H9 (cell line): Measurements from ENCODE around the gene TRIM10. TPM values are rescaled to one million over a fixed set of nuclear protein-coding genes. Genes with fewer than 3 reads are reported as not detected.

Source experiments
- DNase-seq: peaks from one replicate; pipeline ENCODE4 v3.0.0-alpha.2; 2017
- H2AFZ ChIP-seq: one replicate; pipeline ENCODE4 v1.6.1; 2013; ENCODE audit warnings: mild to moderate bottlenecking, low read length, control low read depth, moderate library complexity
- H2AK5ac ChIP-seq: 2 replicates; pipeline ENCODE4 v1.6.1; 2013; ENCODE audit warnings: low read length, control low read depth, mixed read lengths; ENCODE audit not compliant: insufficient read length
- H2BK120ac ChIP-seq: one replicate; pipeline ENCODE4 v1.6.1; 2013; ENCODE audit warnings: low read depth, mild to moderate bottlenecking, low read length, control low read depth, inconsistent platforms; ENCODE audit not compliant: poor library complexity, severe bottlenecking
- H2BK12ac ChIP-seq: 2 replicates; pipeline ENCODE4 v1.6.1; 2013; ENCODE audit warnings: low read length, control low read depth, mixed read lengths, low read depth; ENCODE audit not compliant: insufficient read length
- H2BK15ac ChIP-seq: 2 replicates; pipeline ENCODE4 v1.6.1; 2013; ENCODE audit warnings: low read depth, low read length, control low read depth
- H2BK20ac ChIP-seq: one replicate; pipeline ENCODE4 v1.6.1; 2013; ENCODE audit warnings: low read depth, mild to moderate bottlenecking, low read length, control low read depth, inconsistent platforms; ENCODE audit not compliant: poor library complexity, severe bottlenecking
- H2BK5ac ChIP-seq: 2 replicates; pipeline ENCODE4 v1.6.1; 2013; ENCODE audit warnings: low read length, control low read depth, mixed read lengths; ENCODE audit not compliant: insufficient read length
- H3K14ac ChIP-seq: 2 replicates; pipeline ENCODE4 v1.6.1; 2013; ENCODE audit warnings: low read length, control low read depth; ENCODE audit not compliant: insufficient read depth
- H3K18ac ChIP-seq: 2 replicates; pipeline ENCODE4 v1.6.1; 2013; ENCODE audit warnings: low read depth, mild to moderate bottlenecking, mixed read lengths, low read length, control low read depth; ENCODE audit not compliant: insufficient read length
- H3K23ac ChIP-seq: 2 replicates; pipeline ENCODE4 v1.6.1; 2013; ENCODE audit warnings: low read length, control low read depth, mixed read lengths, low read depth; ENCODE audit not compliant: insufficient read length
- H3K23me2 ChIP-seq: 2 replicates; pipeline ENCODE4 v1.6.1; 2013; ENCODE audit warnings: low read depth, mild to moderate bottlenecking, mixed read lengths, low read length, control low read depth; ENCODE audit not compliant: insufficient read length, poor library complexity, severe bottlenecking
- H3K27ac ChIP-seq: 2 replicates; pipeline ENCODE4 v1.5.1; 2013; ENCODE audit warnings: low read length, control low read depth, mixed read lengths, low read depth; ENCODE audit not compliant: insufficient read length
- H3K27me3 ChIP-seq: 2 replicates; pipeline ENCODE4 v1.6.1; 2013; ENCODE audit warnings: low read length, control low read depth, inconsistent platforms; ENCODE audit not compliant: insufficient read depth
- H3K4ac ChIP-seq: 2 replicates; pipeline ENCODE4 v1.6.1; 2013; ENCODE audit warnings: low read depth, mild to moderate bottlenecking, control low read depth, inconsistent platforms, low read length, moderate library complexity
- H3K4me1 ChIP-seq: 2 replicates; pipeline ENCODE4 v1.6.1; 2013; ENCODE audit warnings: low read length, control low read depth, inconsistent platforms; ENCODE audit not compliant: insufficient read depth
- H3K4me2 ChIP-seq: 2 replicates; pipeline ENCODE4 v1.6.1; 2013; ENCODE audit warnings: low read length, control low read depth, mixed read lengths; ENCODE audit not compliant: insufficient read length, insufficient read depth
- H3K56ac ChIP-seq: 2 replicates; pipeline ENCODE4 v1.6.1; 2013; ENCODE audit warnings: low read depth, mild to moderate bottlenecking, mixed read lengths, low read length, control low read depth; ENCODE audit not compliant: insufficient read length
- H3K79me1 ChIP-seq: 2 replicates; pipeline ENCODE4 v1.6.1; 2013; ENCODE audit warnings: low read depth, mild to moderate bottlenecking, moderate library complexity, low read length, control low read depth, inconsistent platforms; ENCODE audit not compliant: insufficient read depth, poor library complexity, severe bottlenecking
- H3K79me2 ChIP-seq: 2 replicates; pipeline ENCODE4 v1.6.1; 2013; ENCODE audit warnings: low read length, control low read depth, inconsistent platforms; ENCODE audit not compliant: insufficient read depth
- H3K9ac ChIP-seq: 2 replicates; pipeline ENCODE4 v1.6.1; 2013; ENCODE audit warnings: low read length, control low read depth, mixed read lengths; ENCODE audit not compliant: insufficient read length; ENCODE audit errors: extremely low read depth
- H3K9me3 ChIP-seq: one replicate; pipeline ENCODE4 v1.6.1; 2013; ENCODE audit warnings: low read depth, low read length, inconsistent platforms; ENCODE audit not compliant: control insufficient read depth
- H3T11ph ChIP-seq: one replicate; pipeline ENCODE4 v1.6.1; 2013; ENCODE audit warnings: mild to moderate bottlenecking, low read length, control low read depth, inconsistent platforms
- H4K20me1 ChIP-seq: one replicate; pipeline ENCODE4 v1.6.1; 2013; ENCODE audit not compliant: control insufficient read depth, insufficient read length, insufficient read depth
- H4K5ac ChIP-seq: 2 replicates; pipeline ENCODE4 v1.6.1; 2013; ENCODE audit warnings: low read depth, mild to moderate bottlenecking, mixed read lengths, low read length, control low read depth; ENCODE audit not compliant: insufficient read length
- H4K8ac ChIP-seq: replicated peaks from 2 replicates; pipeline ENCODE4 v1.6.1; 2013; ENCODE audit warnings: low read length, control low read depth, mixed read lengths, low read depth; ENCODE audit not compliant: insufficient read length
- H4K91ac ChIP-seq: 2 replicates; pipeline ENCODE4 v1.6.1; 2013; ENCODE audit warnings: low read depth, mild to moderate bottlenecking, moderate library complexity, mixed read lengths, low read length, control low read depth; ENCODE audit not compliant: insufficient read length
- H3K27ac Mint-ChIP-seq, 3 experiments: 2 replicates in 2 of 3; 3 replicates in 1 of 3; pipeline ENCODE4 v1.8.0; 2020 to 2021; ENCODE audit warnings: mixed read lengths in 3 of 3, mild to moderate bottlenecking in 1 of 3, moderate library complexity in 1 of 3
- H3K27me3 Mint-ChIP-seq: 2 replicates; pipeline ENCODE4 v1.8.0; 2021; ENCODE audit warnings: low read depth, mild to moderate bottlenecking, moderate library complexity, mixed read lengths
- H3K36me3 Mint-ChIP-seq, 3 experiments: 2 replicates in 2 of 3; 3 replicates in 1 of 3; pipeline ENCODE4 v1.8.0; 2020 to 2021; ENCODE audit warnings: low read depth in 3 of 3, mixed read lengths in 3 of 3; ENCODE audit not compliant: insufficient read depth in 1 of 3
- H3K4me1 Mint-ChIP-seq, 2 experiments: 2 replicates each; pipeline ENCODE4 v1.8.0; 2020; ENCODE audit warnings: mixed read lengths in 2 of 2
- H3K4me3 Mint-ChIP-seq, 2 experiments: 2 replicates in 1 of 2; 3 replicates in 1 of 2; pipeline ENCODE4 v1.8.0; 2020 to 2021; ENCODE audit warnings: mild to moderate bottlenecking in 2 of 2, mixed read lengths in 2 of 2, moderate library complexity in 1 of 2
- H3K9me3 Mint-ChIP-seq, 2 experiments: 2 replicates in 1 of 2; 3 replicates in 1 of 2; pipeline ENCODE4 v1.8.0; 2020; ENCODE audit warnings: mild to moderate bottlenecking in 2 of 2, mixed read lengths in 2 of 2, moderate library complexity in 1 of 2
- CTCF ChIP-seq: fragments of 200-600 bp; sonication (generic); conservative IDR thresholded peaks from 3 replicates; pipeline ENCODE4 v1.8.0; 2021; ENCODE audit warnings: antibody characterized with exemption, mild to moderate bottlenecking
- whole genome bisulfite sequencing: extraction: QIAGEN DNeasy Blood & Tissue Kit; methylation state at CpG from one replicate; pipeline ENCODE4 v1.1.7; 2013; ENCODE audit warnings: missing lambda C conversion rate, low lambda C conversion rate, mixed read lengths; ENCODE audit not compliant: insufficient read length; ENCODE audit errors: extremely low coverage; 5-methylcytosine and 5-hydroxymethylcytosine counted together
- total RNA-seq: library from RNA; stranded (reverse); gene quantifications from 2 replicates; pipeline ENCODE4 v1.2.1, GENCODE V29; 2021

Gene TRIM10
- total RNA-seq, 1 experiment from 2014 or later, result 0.07 TPM

GRCh38 chr6:30162265-30163089 lies 1.5 kb upstream of the TRIM10 start:
- no CpG with 5 or more reads among the region's 12 CpGs for WGBS
- Histone ChIP-seq H3K14ac (peak overlapping the region; percentile 72; the same call in 1 of the 2 replicates), H3K23ac (no peak overlapping the region), H3K4me2 (no peak overlapping the region), H3K27me3 (no peaks in the 10 kb centered on the region), H2AFZ (no peak overlapping the region), H4K8ac (no peak overlapping the region), H3K56ac (no peak overlapping the region), H4K91ac (no peak overlapping the region), H3K9ac (no peak overlapping the region), H2BK12ac (no peak overlapping the region), H3K4me1 (peaks cover 3% of the 10 kb centered on the region; the same call in 1 of the 2 replicates), H3T11ph (no peak overlapping the region), H4K5ac (no peak overlapping the region), H3K18ac (no peak overlapping the region), H2BK20ac (no peak overlapping the region), H3K27ac (no peak overlapping the region), H3K79me2 (no peaks in the 10 kb centered on the region), H3K79me1 (no peaks in the 10 kb centered on the region), H2AK5ac (no peak overlapping the region), H3K4ac (no peak overlapping the region), H3K9me3 (no peaks in the 10 kb centered on the region), H4K20me1 (no peaks in the 10 kb centered on the region), H2BK5ac (no peak overlapping the region), H3K23me2 (no peaks in the 10 kb centered on the region), H2BK120ac (no peak overlapping the region), H2BK15ac (no peak overlapping the region)
- DNase-seq, result no peak
- Mint-ChIP-seq H3K36me3 (no peaks in the 10 kb centered on the region), H3K4me1 (no peaks in the 10 kb centered on the region), H3K27me3 (peaks cover 46% of the 10 kb centered on the region), H3K27ac (no peak overlapping the region), H3K4me3 (no peak overlapping the region), H3K9me3 (no peaks in the 10 kb centered on the region)
- TF ChIP-seq CTCF, result no peak
